GM18907 (cell line): ENCODE results near the gene EPHB2.

Experiments used
- ATAC-seq: cut with Tn5 transposase; IDR thresholded peaks from one replicate; pipeline ENCODE4 v1.9.1; 2021; ENCODE audit warnings: mild to moderate bottlenecking, moderate library complexity; ENCODE audit not compliant: unreplicated experiment

Gene EPHB2

DNA sequence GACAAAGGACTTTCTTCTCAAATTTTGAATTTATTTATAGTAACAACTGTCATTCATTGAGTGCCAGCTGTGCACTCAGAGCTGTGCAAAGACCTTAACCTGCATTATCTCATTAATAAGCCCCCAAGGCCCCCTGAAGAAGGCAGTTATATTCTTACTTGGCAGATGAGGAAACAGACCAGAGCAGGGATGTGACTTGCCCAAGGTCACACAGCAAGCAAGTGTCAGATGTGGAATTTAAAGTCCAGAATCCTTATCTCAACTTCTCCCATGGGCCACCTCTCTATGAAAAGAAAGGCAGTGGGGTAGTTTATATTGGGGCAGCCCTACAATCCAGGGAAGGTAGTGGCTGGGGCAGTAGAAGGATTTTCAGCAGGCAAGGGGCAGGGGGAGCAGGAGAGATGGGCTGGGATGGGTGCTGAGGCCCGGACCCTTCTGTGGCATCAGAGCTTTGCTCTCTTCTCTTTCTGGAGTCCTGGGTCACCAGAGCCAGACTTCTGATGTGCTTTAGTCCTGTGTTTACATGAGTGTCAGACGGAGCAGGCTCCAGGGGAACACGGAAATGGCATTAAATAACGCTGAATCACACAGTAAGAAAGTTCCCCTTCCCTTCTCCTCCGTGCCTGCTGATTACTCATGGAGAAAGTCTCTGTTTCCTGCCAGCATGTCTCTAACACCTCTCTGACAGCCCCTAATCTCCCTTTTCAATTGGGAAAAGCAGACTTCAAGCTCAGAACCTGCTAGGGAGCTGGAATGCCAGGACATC, 39.5 kb downstream of the EPHB2 start:
- ATAC-seq = no peak

GRCh38 chr1:22750685-22751051, 40.0 kb downstream of the EPHB2 start:
- no peak for ATAC-seq

- ATAC-seq = no peak
Observed at GRCh38 chr1:22751124-22751531, 40.5 kb downstream of the EPHB2 start.

- no peak for ATAC-seq
Observed at GRCh38 chr1:22752339-22752738, 41.7 kb downstream of the EPHB2 start.

- ATAC-seq = no peak
Observed at GRCh38 chr1:22753481-22753971, 42.9 kb downstream of the EPHB2 start.

GRCh38 chr1:22754106-22754768, 43.6 kb downstream of the EPHB2 start:
- no peak for ATAC-seq

- no peak for ATAC-seq
Observed at GRCh38 chr1:22754824-22755223, 44.2 kb downstream of the EPHB2 start.

DNA sequence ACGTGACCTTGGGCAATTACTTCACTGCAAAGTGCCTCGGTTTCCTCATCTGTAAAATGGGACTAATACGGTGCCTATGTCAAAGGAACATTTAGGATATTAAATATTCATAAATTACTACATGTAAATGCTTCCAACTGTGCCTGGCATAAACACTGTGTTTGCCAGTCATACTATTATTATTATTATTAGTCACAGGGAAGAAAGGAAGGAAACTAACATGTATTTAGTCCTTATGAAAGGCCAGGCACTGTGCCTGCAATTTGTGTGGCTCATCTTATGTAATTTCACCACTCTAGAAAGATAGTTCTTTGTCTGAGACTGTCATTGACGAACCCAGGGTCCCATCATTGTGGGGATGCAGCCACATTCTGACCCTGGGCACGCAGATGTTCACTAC, 45.0 kb downstream of the EPHB2 start:
- ATAC-seq = no peak

DNA sequence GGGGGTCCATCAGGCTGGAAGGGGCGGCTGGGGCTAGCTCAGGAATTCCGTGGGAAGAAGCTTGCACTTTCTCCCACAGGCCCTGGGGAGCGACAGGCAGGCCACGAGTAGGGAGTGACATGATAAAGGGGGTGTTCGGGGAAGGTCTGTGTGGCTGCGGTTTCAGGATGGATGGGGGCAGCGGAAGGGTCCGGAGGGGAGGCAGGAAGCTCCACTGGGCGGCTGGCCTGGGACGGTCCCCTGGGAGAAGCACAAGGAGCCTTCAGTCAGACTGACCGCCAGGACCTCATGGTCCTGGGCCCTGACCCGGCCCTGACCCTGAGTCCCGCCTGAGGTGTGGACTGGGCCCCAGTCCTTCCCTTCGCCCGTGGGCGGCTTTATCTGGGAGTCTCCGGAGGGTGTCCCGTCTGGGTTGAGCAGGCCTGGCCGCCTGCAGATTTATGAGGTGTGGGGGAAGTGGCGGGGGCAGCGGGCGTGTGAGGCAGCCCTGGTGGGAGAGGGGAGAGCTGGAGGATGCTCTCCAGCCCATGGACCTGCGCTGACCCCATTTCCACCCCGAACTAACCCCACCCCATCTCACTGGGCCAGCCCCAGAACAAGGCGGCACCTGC, 45.6 kb downstream of the EPHB2 start:
- no peak for ATAC-seq

GRCh38 chr1:22760455-22760854, 49.8 kb downstream of the EPHB2 start:
- no peak for ATAC-seq

DNA sequence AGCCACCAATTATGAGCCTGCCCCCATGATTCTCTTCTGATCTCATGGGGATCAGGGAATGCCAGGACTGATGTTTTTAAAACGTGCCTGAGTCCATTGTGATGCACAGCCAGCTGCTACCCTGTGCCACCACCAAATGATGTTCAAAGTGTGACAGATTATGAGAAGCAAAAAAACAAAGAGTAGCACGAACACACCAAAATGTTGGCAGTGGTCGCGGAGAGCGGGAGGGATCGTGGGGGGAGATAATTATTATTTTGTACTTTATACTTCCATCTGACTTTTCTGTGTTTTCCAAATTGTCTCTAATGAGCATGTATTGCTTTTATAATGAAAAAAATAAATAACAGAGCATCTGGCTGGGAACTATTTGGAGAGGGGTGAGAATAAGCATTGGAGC, 50.5 kb downstream of the EPHB2 start:
- no peak for ATAC-seq

GRCh38 chr1:22761821-22762220, 51.2 kb downstream of the EPHB2 start:
- ATAC-seq = no peak

- ATAC-seq = no peak
Observed at GRCh38 chr1:22763487-22764200, 53.0 kb downstream of the EPHB2 start.

- no peak for ATAC-seq
Observed at GRCh38 chr1:22767852-22768251, 57.2 kb downstream of the EPHB2 start.

DNA sequence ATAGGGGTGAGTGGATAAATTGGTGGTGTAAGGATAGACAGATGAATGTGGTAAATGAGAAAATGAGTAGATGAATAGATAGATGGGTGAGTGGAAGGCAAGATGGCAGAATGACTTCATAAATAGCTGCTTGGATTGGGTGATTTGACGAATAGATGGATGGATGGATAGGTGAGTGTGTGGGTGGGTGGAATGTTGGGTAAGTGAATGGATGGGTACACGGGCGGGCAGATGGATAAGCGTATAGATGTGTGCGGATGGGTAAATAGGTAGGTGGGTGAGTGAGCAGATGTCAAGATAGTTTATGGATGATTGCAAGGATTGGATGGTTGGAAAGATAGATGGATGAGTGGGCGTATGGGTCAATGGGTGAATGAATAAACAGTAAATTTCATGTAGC, 59.3 kb downstream of the EPHB2 start:
- ATAC-seq = no peak

DNA sequence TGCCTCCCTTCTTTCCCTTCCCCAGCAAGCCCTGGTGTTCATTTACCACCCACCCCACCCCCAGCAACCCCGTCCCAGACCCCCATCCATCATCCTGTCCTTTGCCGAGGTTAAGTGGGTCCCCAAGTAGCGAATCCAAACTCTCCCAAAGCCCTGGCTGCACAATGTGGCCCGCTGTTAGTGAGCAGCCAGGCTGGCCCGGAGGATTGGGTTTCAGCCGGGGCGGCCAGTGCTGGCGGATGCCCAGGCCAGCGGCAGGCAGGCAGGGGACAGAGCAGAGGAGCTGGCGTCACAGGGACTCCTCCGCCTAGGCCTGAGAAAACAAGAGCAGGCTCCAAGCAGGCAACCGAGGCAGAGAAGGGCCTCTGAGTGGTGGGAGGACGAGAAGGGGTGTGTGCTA, 61.4 kb downstream of the EPHB2 start:
- ATAC-seq = no peak

DNA sequence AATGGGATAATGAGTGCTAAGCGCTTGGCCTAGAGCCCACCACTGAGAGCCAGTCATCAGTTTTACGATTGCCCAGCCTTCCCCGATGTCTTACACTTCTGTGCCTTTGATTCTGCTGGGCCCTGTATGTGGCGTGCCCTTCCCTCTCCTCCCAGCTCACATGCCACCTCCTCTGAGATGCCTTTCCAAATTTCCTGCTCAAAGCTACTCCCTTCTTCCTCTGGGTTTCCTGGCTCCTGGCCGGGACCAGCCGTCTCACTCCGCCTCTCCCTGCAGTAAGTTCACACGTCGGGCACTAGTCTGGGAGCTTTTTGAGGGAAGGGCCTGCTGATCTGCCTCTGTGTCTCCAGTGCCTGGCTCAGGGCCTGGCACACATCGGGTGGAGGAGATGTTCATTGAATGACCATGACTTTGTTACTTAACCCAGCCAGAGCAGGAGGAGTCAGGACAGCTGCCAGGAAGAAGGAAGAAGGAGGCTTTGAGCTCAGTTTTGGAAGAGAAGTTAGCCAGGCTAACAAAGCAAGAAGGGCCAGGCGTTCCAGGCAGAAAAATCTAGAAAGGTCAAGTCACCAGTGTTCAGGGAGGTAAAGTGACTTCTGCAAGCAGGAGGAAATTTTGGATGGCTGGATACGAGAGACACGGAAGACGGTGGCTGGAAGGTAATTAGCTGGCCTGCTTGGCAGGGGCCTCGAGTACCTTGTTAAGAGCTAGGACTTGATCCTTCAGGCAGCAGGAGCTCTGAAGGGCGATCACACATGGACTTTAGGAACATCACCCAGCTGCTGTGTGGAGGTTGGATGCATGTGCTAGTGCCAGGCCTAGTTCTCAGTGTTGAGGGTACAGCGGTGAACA, 63.6 kb downstream of the EPHB2 start:
- no peak for ATAC-seq

DNA sequence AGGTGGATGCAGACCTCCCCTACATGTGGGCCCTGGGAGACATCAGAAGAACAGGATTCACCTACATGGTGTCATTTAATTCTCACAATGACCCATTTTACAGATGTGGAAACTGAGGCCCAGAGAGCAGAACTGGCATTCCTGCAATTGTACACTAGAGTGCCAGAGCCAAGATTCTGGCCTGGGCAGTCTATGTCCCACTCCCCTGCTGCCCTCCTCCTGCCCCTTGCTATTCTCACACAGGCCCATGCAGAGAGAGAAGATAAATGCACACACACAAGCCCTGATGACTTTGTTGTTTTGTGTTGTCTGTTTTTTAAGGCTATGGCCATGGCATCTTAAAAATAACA, 64.2 kb downstream of the EPHB2 start:
- no peak for ATAC-seq

- no peak for ATAC-seq
Observed at GRCh38 chr1:22775478-22775877, 64.8 kb downstream of the EPHB2 start.

GRCh38 chr1:22776035-22776613, 65.5 kb downstream of the EPHB2 start:
- no peak for ATAC-seq
